ENCODE measurements around the gene DPAGT1.
A peak's percentile ranks its signal among the peaks of the same experiment; 100 is the strongest.
"Not testable (repeated sequence)": the region's sequence is repeated elsewhere in the genome, so short reads cannot be mapped to it uniquely, and the experiment has no call there.

Gene DPAGT1

DNA sequence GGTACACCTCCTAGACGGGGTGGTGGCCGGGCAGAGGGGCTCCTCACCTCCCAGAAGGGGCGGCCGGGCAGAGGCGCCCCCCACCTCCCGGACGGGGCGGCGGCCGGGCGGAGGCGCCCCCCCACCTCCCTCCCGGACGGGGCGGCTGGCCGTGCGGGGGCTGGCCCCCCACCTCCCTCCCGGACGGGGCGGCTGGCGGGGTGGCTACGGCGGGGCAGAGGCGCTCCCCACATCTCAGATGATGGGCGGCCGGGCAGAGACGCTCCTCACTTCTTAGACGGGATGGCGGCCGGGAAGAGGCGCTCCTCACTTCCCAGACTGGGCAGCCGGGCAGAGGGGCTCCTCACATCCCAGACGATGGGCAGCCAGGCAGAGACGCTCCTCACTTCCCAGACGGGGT is 42.5 kb downstream of the DPAGT1 start:
- not testable (repeated sequence) for DNase-seq (ENCODE audit: low read depth in 2 of 2, low spot score in 1 of 2)

DNA sequence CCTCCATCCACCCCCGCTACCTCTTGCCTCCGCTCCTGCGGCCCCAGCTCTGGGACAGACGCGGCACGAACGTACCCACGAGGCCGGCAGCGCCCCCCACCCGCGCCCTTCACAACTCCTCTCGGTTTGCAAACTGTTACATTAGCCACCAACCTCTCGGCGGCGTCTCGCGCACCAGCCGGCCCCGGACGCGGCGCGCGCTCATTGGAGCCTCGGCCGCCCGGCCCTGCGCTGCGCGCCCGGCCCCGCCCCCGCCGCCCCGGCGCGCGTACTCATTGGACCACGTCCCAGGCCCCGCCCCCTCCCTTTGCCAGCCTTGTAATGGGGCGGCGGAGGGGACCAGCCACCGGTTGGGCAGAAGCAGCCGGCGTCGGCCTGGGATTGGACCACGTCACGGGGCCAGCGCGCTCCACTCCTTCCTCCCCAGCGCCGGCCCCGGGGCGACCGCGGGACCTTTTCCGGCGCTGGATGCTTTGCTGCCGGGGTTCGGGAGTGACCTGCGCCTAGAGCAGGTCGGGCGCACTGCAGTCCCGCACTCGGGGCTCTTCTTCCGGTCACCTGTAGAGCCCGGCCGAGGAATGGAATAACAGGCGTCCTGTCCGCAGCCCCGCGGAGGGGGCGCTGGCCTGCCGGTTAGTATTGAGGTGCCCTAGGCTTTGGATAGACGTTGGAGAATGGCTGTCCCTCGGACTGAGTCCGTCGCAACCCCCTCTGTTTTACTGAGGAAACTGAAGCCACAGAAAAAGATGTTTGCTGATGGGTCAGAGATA is 44.5 kb downstream of the DPAGT1 start, which contains the start of gene HYOU1:
Gene HYOU1 (minus strand): TSS at position 206 of the 770 bp plus-strand sequence. CDS start 1,045 bp downstream, outside the sequence.
- DNase-seq (ENCODE audit: low read depth in 2 of 2, low spot score in 1 of 2), result peak; percentile 91 to 98

DNA sequence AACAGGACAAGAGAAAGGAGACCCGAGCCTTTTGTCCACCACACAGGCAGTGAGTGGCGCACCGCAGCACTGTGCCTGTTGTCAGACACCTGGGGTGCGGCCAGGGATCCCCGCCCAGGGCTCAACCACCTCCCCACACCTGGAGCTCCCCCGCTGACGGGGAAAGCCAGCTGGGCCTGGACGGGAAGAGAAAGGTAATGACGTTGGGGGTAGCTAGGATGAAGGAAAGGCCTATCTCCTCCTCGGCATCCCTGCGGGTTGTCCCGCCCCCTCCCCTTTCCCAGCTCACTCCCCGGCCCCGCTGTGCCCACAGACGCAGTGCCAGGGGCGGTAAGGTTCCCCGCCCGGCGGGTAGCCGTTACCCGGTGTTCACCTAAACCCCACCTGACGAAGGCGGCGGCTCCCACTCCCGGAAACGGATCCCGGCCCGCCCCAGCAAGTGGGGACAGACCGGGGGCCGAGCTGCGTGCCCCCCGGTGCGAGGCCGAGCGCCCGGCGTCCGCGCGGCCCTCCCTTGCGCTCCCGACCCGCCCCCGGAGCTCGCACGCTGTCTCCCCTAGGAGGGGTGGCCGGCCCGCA is 45.1 kb downstream of the DPAGT1 start:
- DNase-seq (ENCODE audit: low read depth in 2 of 2, low spot score in 1 of 2), result peak in 1 of 2 donors; percentile 6

DNA sequence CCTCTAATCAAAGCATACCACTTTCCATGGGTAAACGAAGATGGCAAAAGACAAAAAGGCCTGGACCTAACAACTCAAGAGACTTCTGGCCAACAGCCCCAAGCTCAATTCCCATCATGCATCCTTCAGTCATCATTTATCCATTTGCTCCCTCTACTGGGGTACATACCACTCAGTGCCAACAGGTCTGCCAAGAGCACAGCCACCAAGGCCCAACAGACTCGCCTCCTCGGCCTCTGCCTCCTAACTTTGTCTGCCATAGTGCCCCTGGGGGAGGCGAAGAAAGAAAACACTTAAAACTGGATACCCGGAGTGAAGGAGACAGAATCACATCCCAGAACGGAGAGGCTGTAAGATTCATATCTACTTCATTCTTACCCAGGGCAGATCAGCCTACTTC is 45.8 kb downstream of the DPAGT1 start:
- DNase-seq (ENCODE audit: low read depth in 2 of 2, low spot score in 1 of 2), result no peak

DNA sequence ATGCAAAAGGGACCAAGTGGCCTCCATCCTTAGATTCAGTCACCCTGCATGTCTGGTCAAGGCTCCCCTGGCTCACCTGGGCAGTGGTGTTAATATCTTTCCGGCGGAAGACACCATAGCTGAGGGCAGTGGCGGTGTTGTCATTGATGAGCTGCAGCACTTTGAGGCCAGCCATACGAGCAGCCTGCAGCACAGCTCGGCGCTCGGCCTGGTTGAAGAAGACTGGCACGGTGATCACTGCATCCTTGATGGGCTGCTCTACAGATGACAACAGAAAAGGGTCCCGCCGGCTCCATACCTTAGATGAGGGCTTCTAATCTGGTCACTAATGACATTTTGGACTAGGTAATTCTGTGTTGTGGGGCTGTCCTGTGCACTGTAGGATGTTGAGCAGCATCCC is 47.2 kb downstream of the DPAGT1 start:
- no peak for DNase-seq (ENCODE audit: low read depth in 2 of 2, low spot score in 1 of 2)

DNA sequence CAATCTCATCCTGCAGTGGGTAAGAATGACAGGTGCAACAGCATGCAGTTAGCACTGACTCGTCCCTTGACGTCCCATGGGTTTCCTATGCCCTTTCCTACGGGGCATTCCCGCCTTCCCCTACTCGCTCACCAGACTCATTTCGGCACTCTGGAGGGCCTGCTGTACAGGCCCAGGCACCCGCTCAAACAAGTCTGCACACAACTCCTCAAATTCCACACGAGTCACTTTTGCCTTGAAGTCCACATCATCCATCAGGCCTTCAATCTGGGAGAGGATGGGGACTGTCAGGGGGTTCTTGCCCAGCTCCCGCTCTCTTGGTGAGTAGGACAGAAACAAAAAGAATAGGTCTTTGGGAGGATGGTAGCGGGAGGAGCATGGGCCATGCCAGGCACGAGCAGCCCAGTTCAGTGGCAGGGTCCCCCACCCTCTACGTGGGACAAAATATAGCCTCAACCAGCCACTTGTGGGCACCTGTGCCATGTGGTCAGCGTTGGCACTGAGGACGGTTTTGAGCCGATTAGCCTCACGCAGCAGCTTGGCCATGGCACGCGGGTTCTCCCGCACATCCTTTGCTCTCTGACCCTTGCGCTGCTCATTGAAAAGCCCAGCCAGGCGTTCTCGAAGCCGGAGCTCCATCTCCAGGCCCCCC is 49.4 kb downstream of the DPAGT1 start:
- no peak for DNase-seq (ENCODE audit: low read depth in 2 of 2, low spot score in 1 of 2)

DNA sequence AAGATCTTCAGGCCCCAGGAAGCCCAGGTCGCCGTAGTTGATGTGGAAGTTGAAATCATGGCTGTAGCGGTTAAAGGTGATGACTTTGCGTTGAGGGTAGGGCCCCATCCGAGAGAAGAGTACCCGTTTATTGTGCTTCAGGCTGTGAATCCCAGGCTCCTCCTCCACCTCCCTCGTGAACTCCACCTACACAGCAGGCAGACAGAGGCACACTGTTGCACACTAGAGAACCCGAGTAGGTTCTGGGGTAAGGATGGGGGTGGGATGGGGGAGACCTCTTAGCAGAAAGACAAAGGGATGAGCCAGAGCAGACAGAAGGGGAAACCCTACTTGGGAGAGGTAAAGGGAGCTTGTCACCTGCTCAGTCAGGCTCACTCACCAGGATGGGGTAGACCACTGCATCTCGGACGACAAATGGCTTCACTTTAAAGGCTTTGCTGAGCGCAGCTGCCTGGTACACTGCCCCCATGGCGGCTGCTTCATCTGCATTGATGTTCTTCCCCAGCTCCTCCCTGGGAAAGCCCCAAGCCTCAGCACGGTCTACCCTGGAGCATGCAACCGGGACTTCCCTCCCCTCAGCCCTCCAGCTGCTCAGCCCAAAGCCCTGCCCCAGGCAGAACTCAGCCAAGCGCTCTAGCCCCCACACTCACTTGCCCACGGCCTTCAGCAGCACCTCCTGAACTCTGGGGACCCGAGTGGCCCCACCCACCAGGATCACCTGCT is 50.1 kb downstream of the DPAGT1 start:
- DNase-seq (ENCODE audit: low read depth in 2 of 2, low spot score in 1 of 2), result no peak

DNA sequence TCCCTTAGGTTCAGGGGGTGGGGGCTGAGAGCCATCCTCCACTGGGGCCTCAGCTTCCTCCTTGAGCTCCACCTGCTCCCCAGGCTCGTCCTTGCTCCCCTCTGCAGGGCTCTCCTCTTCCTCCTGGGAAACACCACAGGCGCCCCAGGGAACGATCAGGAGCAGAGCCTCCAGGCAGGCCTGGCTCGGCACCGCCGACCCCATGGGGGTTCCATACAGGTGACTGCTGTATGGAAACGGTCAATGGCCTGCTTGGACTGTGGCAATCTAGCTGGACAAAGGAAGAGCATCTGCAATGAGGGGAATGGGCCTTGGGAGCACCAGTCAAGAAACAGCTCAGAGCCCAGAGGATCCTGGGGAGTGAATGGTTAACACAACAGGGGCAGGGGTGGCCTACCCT is 52.6 kb downstream of the DPAGT1 start:
- DNase-seq (ENCODE audit: low read depth in 2 of 2, low spot score in 1 of 2), result no peak

DNA sequence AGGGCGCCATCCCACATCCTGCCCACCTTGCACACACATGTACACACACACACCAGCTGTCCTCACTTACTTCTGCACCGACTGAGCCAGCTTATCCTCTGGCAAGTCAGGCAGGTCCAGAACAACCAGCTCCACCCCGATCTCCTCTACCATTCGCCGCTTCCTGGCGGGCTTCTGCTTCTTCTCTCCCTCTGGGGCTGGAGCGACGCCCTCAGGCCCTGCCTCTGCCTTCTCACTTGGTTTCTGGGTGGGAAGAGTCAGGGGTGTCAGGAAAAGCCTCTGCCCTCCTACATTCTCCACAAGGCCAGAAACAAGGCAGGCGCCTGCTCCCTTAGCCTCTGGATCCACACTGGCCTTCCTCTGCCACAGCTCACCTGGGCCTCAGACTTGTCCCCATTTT is 53.0 kb downstream of the DPAGT1 start:
- DNase-seq (ENCODE audit: low read depth in 2 of 2, low spot score in 1 of 2), result no peak

DNA sequence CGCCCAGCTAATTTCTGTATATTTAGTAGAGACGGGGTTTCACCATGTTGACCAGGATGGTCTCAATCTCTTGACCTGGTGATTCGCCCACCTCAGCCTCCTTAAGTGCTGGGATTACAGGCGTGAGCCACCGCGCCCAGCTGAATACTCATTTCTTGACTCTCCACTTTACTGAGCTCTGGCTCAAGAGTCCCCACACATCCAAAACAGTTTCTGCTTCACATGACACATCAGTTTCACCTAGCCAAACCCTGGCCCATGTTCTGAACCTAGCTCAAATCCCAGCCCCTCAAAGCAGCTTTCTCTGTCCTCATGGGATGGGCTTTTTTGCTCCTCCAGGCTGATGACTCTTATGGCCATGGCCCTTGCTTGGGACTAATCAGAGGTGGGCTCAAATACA is 54.4 kb downstream of the DPAGT1 start:
- DNase-seq (ENCODE audit: low read depth in 2 of 2, low spot score in 1 of 2), result no peak
